IMR-90 (cell line): ENCODE results near the gene NCKAP5. TPM values are rescaled to one million over a fixed set of nuclear protein-coding genes. Genes with fewer than 3 reads are reported as not detected.

Experiments used
- ATAC-seq: fragments of 200-7000 bp; cut with Tn5 transposase; 2 replicates; pipeline ENCODE4 v1.9.1; 2020; ENCODE audit warnings: low read depth, mild to moderate bottlenecking, moderate library complexity
- BruUV-seq: library from RNA; stranded (reverse); fragments of 400-500 nt; replicated peaks from 2 replicates; lab custom pipeline; 2021; lab: Mats Ljungman, UMichigan
- CTCF ChIA-PET: fragments of 300-600 bp; formaldehyde crosslinking; extraction: SDS; loops from one replicate; lab custom pipeline; 2021; ENCODE audit warnings: antibody characterized with exemption; lab: Yijun Ruan, JAX
- POLR2A ChIA-PET: fragments of 300-600 bp; sonication (Branson Sonifier 250); formaldehyde crosslinking; loops from one replicate; lab custom pipeline; 2022; ENCODE audit warnings: antibody characterized with exemption; ENCODE audit not compliant: unreplicated experiment; lab: Charles Lee
- DNase-seq: peaks from one replicate; pipeline ENCODE4 v3.0.0; 2013
- H2AFZ ChIP-seq: replicated peaks from 2 replicates; pipeline ENCODE3; 2013; ENCODE audit warnings: low read length, mild to moderate bottlenecking; ENCODE audit not compliant: poor library complexity
- H2AK5ac ChIP-seq: 2 replicates; pipeline ENCODE4 v1.6.1; 2013; ENCODE audit warnings: low read depth, low read length, inconsistent platforms
- H2AK9ac ChIP-seq: replicated peaks from 2 replicates; pipeline ENCODE3; 2013; ENCODE audit warnings: mild to moderate bottlenecking, low read depth, low read length, moderate library complexity; ENCODE audit not compliant: poor library complexity
- H2BK120ac ChIP-seq: 2 replicates; pipeline ENCODE4 v1.6.1; 2013; ENCODE audit warnings: low read depth, low read length, inconsistent platforms
- H2BK15ac ChIP-seq: 3 replicates; pipeline ENCODE4 v1.6.1; 2013; ENCODE audit warnings: low read depth, low read length, inconsistent platforms
- H2BK20ac ChIP-seq: 2 replicates; pipeline ENCODE4 v1.6.1; 2013; ENCODE audit warnings: low read depth, mild to moderate bottlenecking, inconsistent platforms, low read length, moderate library complexity
- H2BK5ac ChIP-seq: 2 replicates; pipeline ENCODE4 v1.6.1; 2013; ENCODE audit warnings: mild to moderate bottlenecking, low read depth, low read length, inconsistent platforms; ENCODE audit not compliant: poor library complexity, severe bottlenecking
- H3K14ac ChIP-seq: replicated peaks from 2 replicates; pipeline ENCODE4 v1.6.1; 2013; ENCODE audit warnings: low read depth, low read length, inconsistent platforms
- H3K18ac ChIP-seq: 2 replicates; pipeline ENCODE4 v1.6.1; 2013; ENCODE audit warnings: low read depth, low read length, control low read depth
- H3K23ac ChIP-seq: 2 replicates; pipeline ENCODE4 v1.6.1; 2013; ENCODE audit warnings: low read depth, low read length, inconsistent platforms
- H3K27ac ChIP-seq: 2 replicates; pipeline ENCODE4 v1.5.1; 2013; ENCODE audit warnings: mild to moderate bottlenecking, control low read depth, low read length; ENCODE audit not compliant: insufficient read depth
- H3K27me3 ChIP-seq: 2 replicates; pipeline ENCODE4 v1.6.1; 2013; ENCODE audit warnings: low read length; ENCODE audit not compliant: control insufficient read depth, insufficient read depth
- H3K36me3 ChIP-seq: 2 replicates; pipeline ENCODE4 v1.6.1; 2013; ENCODE audit warnings: low read length, mixed read lengths; ENCODE audit not compliant: control insufficient read depth, insufficient read depth
- H3K4ac ChIP-seq: 2 replicates; pipeline ENCODE4 v1.6.1; 2013; ENCODE audit warnings: low read depth, low read length, inconsistent platforms
- H3K4me1 ChIP-seq: 2 replicates; pipeline ENCODE4 v1.6.1; 2013; ENCODE audit warnings: low read length, mixed read lengths; ENCODE audit not compliant: control insufficient read depth, insufficient read depth
- H3K4me2 ChIP-seq: 2 replicates; pipeline ENCODE4 v1.6.1; 2013; ENCODE audit warnings: low read depth, mild to moderate bottlenecking, control low read depth, low read length, moderate library complexity
- H3K4me3 ChIP-seq: 2 replicates; pipeline ENCODE4 v1.5.1; 2013; ENCODE audit warnings: low read depth, mild to moderate bottlenecking, control low read depth, low read length, moderate library complexity; ENCODE audit not compliant: insufficient read depth
- H3K56ac ChIP-seq: 2 replicates; pipeline ENCODE4 v1.6.1; 2013; ENCODE audit warnings: low read length, inconsistent platforms; ENCODE audit not compliant: insufficient read depth; ENCODE audit errors: extremely low read depth
- H3K79me1 ChIP-seq, 2 experiments: 2 replicates each; pipeline ENCODE4 v1.6.1; 2013; ENCODE audit warnings: low read length in 2 of 2, inconsistent platforms in 1 of 2, low read depth in 1 of 2
- H3K9ac ChIP-seq: 2 replicates; pipeline ENCODE4 v1.6.1; 2013; ENCODE audit warnings: low read depth, low read length, control low read depth
- H3K9me1 ChIP-seq: 2 replicates; pipeline ENCODE4 v1.6.1; 2013; ENCODE audit warnings: low read length, inconsistent platforms; ENCODE audit not compliant: insufficient read depth
- H3K9me3 ChIP-seq: 2 replicates; pipeline ENCODE4 v1.6.1; 2013; ENCODE audit warnings: low read length; ENCODE audit not compliant: control insufficient read depth, insufficient read depth
- H4K20me1 ChIP-seq: 2 replicates; pipeline ENCODE4 v1.6.1; 2013; ENCODE audit warnings: low read length, inconsistent platforms; ENCODE audit not compliant: insufficient read depth
- H4K5ac ChIP-seq: 2 replicates; pipeline ENCODE4 v1.6.1; 2013; ENCODE audit warnings: mild to moderate bottlenecking, low read depth, low read length, control low read depth
- H4K8ac ChIP-seq, 2 experiments: 2 replicates each; pipeline ENCODE4 v1.6.1; 2013; ENCODE audit warnings: low read depth in 2 of 2, low read length in 2 of 2, control low read depth in 1 of 2, inconsistent platforms in 1 of 2
- H4K91ac ChIP-seq: 2 replicates; pipeline ENCODE4 v1.6.1; 2013; ENCODE audit warnings: low read depth, low read length, inconsistent platforms; ENCODE audit not compliant: insufficient read depth
- BHLHE40 ChIP-seq: fragments of 150-350 bp; IDR thresholded peaks from 2 replicates; pipeline ENCODE4 v1.6.1; 2016; ENCODE audit warnings: mild to moderate bottlenecking, low read depth, low read length
- CEBPB ChIP-seq: IDR thresholded peaks from 2 replicates; pipeline ENCODE4 v1.6.1; 2012; ENCODE audit warnings: low read depth, low read length, improper control_type of control experiment
- CHD1 ChIP-seq: IDR thresholded peaks from 2 replicates; pipeline ENCODE4 v1.6.1; 2012; ENCODE audit warnings: low read depth, low read length, improper control_type of control experiment
- FOS ChIP-seq: fragments of 150-350 bp; IDR thresholded peaks from 2 replicates; pipeline ENCODE4 v1.6.1; 2016; ENCODE audit warnings: low read depth, low read length
- MAFK ChIP-seq: IDR thresholded peaks from 2 replicates; pipeline ENCODE4 v1.6.1; 2012; ENCODE audit warnings: low read depth, low read length, improper control_type of control experiment
- MAZ ChIP-seq: IDR thresholded peaks from 2 replicates; pipeline ENCODE4 v1.6.1; 2012; ENCODE audit warnings: low read depth, mild to moderate bottlenecking, low read length, improper control_type of control experiment, moderate library complexity, borderline replicate concordance
- MXI1 ChIP-seq: IDR thresholded peaks from 2 replicates; pipeline ENCODE4 v1.6.1; 2012; ENCODE audit warnings: low read depth, mild to moderate bottlenecking, low read length, moderate library complexity, borderline replicate concordance
- RFX5 ChIP-seq: IDR thresholded peaks from 2 replicates; pipeline ENCODE4 v1.8.0; 2012; ENCODE audit warnings: low read depth, mild to moderate bottlenecking, low read length, moderate library complexity
- SMC3 ChIP-seq: fragments of 150-350 bp; IDR thresholded peaks from 2 replicates; pipeline ENCODE4 v1.6.1; 2016; ENCODE audit warnings: low read depth, mild to moderate bottlenecking, antibody characterized with exemption, low read length, moderate library complexity
- WGBS, 2 experiments: methylation state at CpG; one replicate each; pipeline versions ENCODE4 v1.1.5 to v1.1.7; 2013; ENCODE audit warnings: missing lambda C conversion rate in 2 of 2; ENCODE audit not compliant: insufficient read length in 1 of 2; ENCODE audit errors: extremely low coverage in 2 of 2; 5-methylcytosine and 5-hydroxymethylcytosine counted together
- dilution Hi-C: fragments of 300-500 bp; cut with HindIII; formaldehyde crosslinking; loops from one replicate; pipeline ENCODE4 v1.14.3; 2018; ENCODE audit warnings: low sequenced_read_pairs; ENCODE audit not compliant: unreplicated experiment
- in situ Hi-C: fragments of 300-500 bp; cut with MboI; formaldehyde crosslinking; loops from 3 replicates; pipeline ENCODE4 v1.14.3; 2019; ENCODE audit warnings: low sequenced_read_pairs, inconsistent platforms, mixed read lengths
- intact Hi-C: fragments of 100-400 bp; cut with micrococcal nuclease; formaldehyde crosslinking; loops from 2 replicates; pipeline ENCODE4 v1.10.0; 2022
- polyA plus RNA-seq, 3 experiments: library from polyadenylated mRNA; depleted of rRNA; stranded (reverse); fragments of >200 nt; gene quantifications; 2 replicates each; pipeline ENCODE4 v1.2.3, GENCODE V29; 2012; ENCODE audit warnings: low replicate concordance in 1 of 3
- total RNA-seq: library from RNA; depleted of rRNA; stranded (reverse); fragments of >200 nt; gene quantifications from 2 replicates; pipeline ENCODE4 v1.2.3, GENCODE V29; 2012
- TF ChIP-seq, protein P1 (sequence below): fragments of 150-350 bp; IDR thresholded peaks from 2 replicates; pipeline ENCODE4 v1.6.1; 2017; ENCODE audit warnings: mild to moderate bottlenecking, antibody characterized with exemption, low read length, low read depth
- TF ChIP-seq, protein P2 (sequence below): fragments of 150-350 bp; IDR thresholded peaks from 2 replicates; pipeline ENCODE4 v1.6.1; 2016; ENCODE audit warnings: low read depth, mild to moderate bottlenecking, low read length, moderate library complexity, borderline replicate concordance

The NCKAP5 gene
- total and polyA plus RNA-seq, 2 of the 4 experiments (the other 2 are of a cell fraction) = 2.7 to 3.9 TPM

DNA sequence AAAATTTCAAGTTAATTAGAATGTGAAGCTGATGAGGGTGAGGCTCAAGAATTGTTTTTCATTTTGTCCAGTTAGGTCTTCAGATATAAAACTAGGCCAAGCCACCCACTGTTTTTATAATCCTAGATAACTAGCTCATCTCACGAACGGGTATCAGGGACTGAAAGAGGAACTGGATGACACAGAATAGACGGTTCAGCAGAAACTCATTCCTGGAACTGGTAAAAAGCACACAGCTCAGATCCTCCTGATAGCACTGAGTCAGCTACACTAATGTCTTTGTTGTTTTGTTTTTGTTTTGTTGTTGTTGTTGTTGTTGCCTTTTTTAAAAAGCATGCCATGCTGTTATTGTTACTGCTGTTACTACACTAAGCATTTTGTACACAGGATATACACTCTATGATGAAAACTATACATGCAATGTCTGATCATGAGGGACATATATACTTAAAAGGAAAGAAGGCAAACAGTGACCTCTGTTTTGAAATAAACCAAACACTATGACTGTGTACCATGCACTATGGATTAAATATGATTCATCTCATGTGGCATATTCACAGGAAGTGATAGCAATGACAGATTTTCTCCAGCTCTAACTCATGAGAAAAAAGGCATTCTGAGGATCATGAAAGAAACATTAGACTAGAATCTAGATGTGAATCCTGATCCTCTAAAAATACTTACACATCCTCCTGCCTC lies 437.6 kb downstream of the NCKAP5 start:
- POLR2A ChIA-PET = interaction anchor here (0.6 kb wide), 1 partner anchor 137 kb away, joined by 3 read pairs; no protein-coding TSS in a partner anchor

More for the DNA sequence above, 437.6 kb downstream of the NCKAP5 start:
- Histone ChIP-seq H4K5ac (peak overlapping the region; percentile 90), H3K9ac (no peak overlapping the region), H2BK120ac (peak overlapping the region; percentile 72), H2BK5ac (peak overlapping the region; percentile 89), H3K23ac (peak overlapping the region; percentile 88; the same call in 1 of the 2 replicates), H3K14ac (peak overlapping the region; percentile 67), H4K91ac (no peak overlapping the region), H3K9me1 (peaks cover 9% of the 10 kb centered on the region), H3K9me3 (no peaks in the 10 kb centered on the region), H2AK9ac (no peak overlapping the region), H2AFZ (peak overlapping the region; percentile 48), H3K4me1 (peaks cover 2% of the 10 kb centered on the region), H3K27me3 (no peaks in the 10 kb centered on the region), H2BK20ac (peak overlapping the region; percentile 76; the same call in 1 of the 2 replicates), H3K27ac (peak overlapping the region; percentile 91), H3K4me3 (no peak overlapping the region), H2BK15ac (peak overlapping the region; percentile 64; the same call in 2 of the 3 replicates), H3K36me3 (peaks cover 8% of the 10 kb centered on the region), H3K4me2 (peak overlapping the region; percentile 77; the same call in 1 of the 2 replicates), H3K56ac (peak overlapping the region; percentile 56; the same call in 1 of the 2 replicates), H2AK5ac (no peak overlapping the region; the same call in 1 of the 2 replicates), H4K8ac (peak overlapping the region; percentile 33 to 77; a peak in 3 of 4 replicates), H3K4ac (peak overlapping the region; percentile 72), H3K79me1 (peaks cover 7 to 48% of the 10 kb centered on the region in 2 experiments; a peak in 3 of 4 replicates), H4K20me1 (peaks cover 14% of the 10 kb centered on the region; the same call in 1 of the 2 replicates), H3K18ac (peak overlapping the region; percentile 88; the same call in 1 of the 2 replicates)
- ATAC-seq (peak; percentile 81), DNase-seq (peak; percentile 79)
- dilution Hi-C loops = no loop called here
- no peak for TF ChIP-seq RFX5
- TF ChIP-seq, protein P1, sequence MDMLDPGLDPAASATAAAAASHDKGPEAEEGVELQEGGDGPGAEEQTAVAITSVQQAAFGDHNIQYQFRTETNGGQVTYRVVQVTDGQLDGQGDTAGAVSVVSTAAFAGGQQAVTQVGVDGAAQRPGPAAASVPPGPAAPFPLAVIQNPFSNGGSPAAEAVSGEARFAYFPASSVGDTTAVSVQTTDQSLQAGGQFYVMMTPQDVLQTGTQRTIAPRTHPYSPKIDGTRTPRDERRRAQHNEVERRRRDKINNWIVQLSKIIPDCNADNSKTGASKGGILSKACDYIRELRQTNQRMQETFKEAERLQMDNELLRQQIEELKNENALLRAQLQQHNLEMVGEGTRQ = no peak
- no peak for TF ChIP-seq MXI1
- TF ChIP-seq BHLHE40 = peak; percentile 48; the same call in 1 of the 2 replicates
- no peak for TF ChIP-seq SMC3
- peak; percentile 53; the same call in 1 of the 2 replicates for TF ChIP-seq FOS
- TF ChIP-seq, protein P2, sequence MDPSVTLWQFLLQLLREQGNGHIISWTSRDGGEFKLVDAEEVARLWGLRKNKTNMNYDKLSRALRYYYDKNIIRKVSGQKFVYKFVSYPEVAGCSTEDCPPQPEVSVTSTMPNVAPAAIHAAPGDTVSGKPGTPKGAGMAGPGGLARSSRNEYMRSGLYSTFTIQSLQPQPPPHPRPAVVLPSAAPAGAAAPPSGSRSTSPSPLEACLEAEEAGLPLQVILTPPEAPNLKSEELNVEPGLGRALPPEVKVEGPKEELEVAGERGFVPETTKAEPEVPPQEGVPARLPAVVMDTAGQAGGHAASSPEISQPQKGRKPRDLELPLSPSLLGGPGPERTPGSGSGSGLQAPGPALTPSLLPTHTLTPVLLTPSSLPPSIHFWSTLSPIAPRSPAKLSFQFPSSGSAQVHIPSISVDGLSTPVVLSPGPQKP = no peak
- no peak for TF ChIP-seq MAZ
- TF ChIP-seq CEBPB = peak; percentile 54; the same call in 1 of the 2 replicates
- no peak for TF ChIP-seq CHD1
- TF ChIP-seq MAFK = no peak
- in situ Hi-C loops = no loop called here
- no CpG with 5 or more reads among the region's 3 CpGs for WGBS, 2 experiments
- BruUV-seq = no TSS peak
- intact Hi-C loops = no loop called here
- CTCF ChIA-PET = interaction anchor here (0.6 to 0.8 kb wide), 3 partner anchors 14 to 476 kb away, joined by 3 read pairs; no protein-coding TSS in a partner anchor
